ENCODE results near the gene CLEC17A. TPM values are rescaled to one million over a fixed set of nuclear protein-coding genes. Genes with fewer than 3 reads are reported as not detected.

Gene CLEC17A
- total and polyA plus RNA-seq, 2 of the 13 experiments (the other 11 are each of a cell fraction or from before 2014, with no cell fraction given), result not detected

- TF ChIP-seq ZBTB33 (CRISPR knock-in tag; IDR thresholded peaks at IDR 0.05) (no peak), TRIM24 (CRISPR knock-in tag; IDR thresholded peaks at IDR 0.05) (no peak), AHR (CRISPR knock-in tag; IDR thresholded peaks at IDR 0.05) (no peak), PAF1 (CRISPR knock-in tag; IDR thresholded peaks at IDR 0.05) (no peak)
- TF ChIP-seq, protein P1, sequence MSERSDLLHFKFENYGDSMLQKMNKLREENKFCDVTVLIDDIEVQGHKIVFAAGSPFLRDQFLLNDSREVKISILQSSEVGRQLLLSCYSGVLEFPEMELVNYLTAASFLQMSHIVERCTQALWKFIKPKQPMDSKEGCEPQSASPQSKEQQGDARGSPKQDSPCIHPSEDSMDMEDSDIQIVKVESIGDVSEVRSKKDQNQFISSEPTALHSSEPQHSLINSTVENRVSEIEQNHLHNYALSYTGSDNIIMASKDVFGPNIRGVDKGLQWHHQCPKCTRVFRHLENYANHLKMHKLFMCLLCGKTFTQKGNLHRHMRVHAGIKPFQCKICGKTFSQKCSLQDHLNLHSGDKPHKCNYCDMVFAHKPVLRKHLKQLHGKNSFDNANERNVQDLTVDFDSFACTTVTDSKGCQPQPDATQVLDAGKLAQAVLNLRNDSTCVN (CRISPR knock-in tag; IDR thresholded peaks at IDR 0.05; ENCODE audit: borderline replicate concordance), result no peak
- TF ChIP-seq, protein P2, sequence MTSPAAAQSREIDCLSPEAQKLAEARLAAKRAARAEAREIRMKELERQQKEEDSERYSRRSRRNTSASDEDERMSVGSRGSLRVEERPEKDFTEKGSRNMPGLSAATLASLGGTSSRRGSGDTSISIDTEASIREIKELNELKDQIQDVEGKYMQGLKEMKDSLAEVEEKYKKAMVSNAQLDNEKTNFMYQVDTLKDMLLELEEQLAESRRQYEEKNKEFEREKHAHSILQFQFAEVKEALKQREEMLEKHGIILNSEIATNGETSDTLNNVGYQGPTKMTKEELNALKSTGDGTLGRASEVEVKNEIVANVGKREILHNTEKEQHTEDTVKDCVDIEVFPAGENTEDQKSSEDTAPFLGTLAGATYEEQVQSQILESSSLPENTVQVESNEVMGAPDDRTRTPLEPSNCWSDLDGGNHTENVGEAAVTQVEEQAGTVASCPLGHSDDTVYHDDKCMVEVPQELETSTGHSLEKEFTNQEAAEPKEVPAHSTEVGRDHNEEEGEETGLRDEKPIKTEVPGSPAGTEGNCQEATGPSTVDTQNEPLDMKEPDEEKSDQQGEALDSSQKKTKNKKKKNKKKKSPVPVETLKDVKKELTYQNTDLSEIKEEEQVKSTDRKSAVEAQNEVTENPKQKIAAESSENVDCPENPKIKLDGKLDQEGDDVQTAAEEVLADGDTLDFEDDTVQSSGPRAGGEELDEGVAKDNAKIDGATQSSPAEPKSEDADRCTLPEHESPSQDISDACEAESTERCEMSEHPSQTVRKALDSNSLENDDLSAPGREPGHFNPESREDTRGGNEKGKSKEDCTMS (CRISPR knock-in tag; conservative IDR thresholded peaks at IDR 0.05), result no peak
Observed at GRCh38 chr19:14654786-14655560, 72.1 kb downstream of the CLEC17A start (continued).
